Loucy (cell line): ENCODE data around the gene RIN3.

Experiments used
- H2AFZ ChIP-seq: fragments of 200-600 bp; sonication (generic); 2 replicates; pipeline ENCODE4 v1.6.0; 2016; ENCODE audit warnings: antibody characterized with exemption, mild to moderate bottlenecking, low read length, moderate library complexity
- H3F3A ChIP-seq: fragments of 200-600 bp; 2 replicates; pipeline ENCODE4 v1.6.0; 2016; ENCODE audit warnings: antibody characterized with exemption, low read depth, mild to moderate bottlenecking
- H3K27me3 ChIP-seq: fragments of 200-600 bp; sonication (generic); 2 replicates; pipeline ENCODE4 v1.6.1; 2014; ENCODE audit warnings: low read length, mild to moderate bottlenecking; ENCODE audit not compliant: insufficient read depth, poor library complexity, severe bottlenecking
- H3K36me3 ChIP-seq: fragments of 200-600 bp; sonication (generic); 2 replicates; pipeline ENCODE4 v1.6.1; 2016; ENCODE audit warnings: low read length; ENCODE audit not compliant: insufficient read depth
- H3K4me1 ChIP-seq: fragments of 200-600 bp; sonication (generic); 2 replicates; pipeline ENCODE4 v1.5.1; 2014; ENCODE audit warnings: low read length, mild to moderate bottlenecking; ENCODE audit not compliant: insufficient read depth, poor library complexity, severe bottlenecking
- H3K4me2 ChIP-seq: fragments of 200-600 bp; sonication (generic); 2 replicates; pipeline ENCODE4 v1.6.0; 2014; ENCODE audit warnings: antibody characterized with exemption, low read length, low read depth, mild to moderate bottlenecking; ENCODE audit not compliant: poor library complexity, severe bottlenecking
- H3K4me3 ChIP-seq: fragments of 200-600 bp; sonication (generic); 2 replicates; pipeline ENCODE4 v1.5.1; 2014; ENCODE audit warnings: low read length, mild to moderate bottlenecking, mixed read lengths; ENCODE audit not compliant: poor library complexity, severe bottlenecking
- H3K79me2 ChIP-seq: fragments of 200-600 bp; sonication (generic); 2 replicates; pipeline ENCODE4 v1.6.1; 2014; ENCODE audit warnings: low read length; ENCODE audit not compliant: insufficient read depth
- H3K9ac ChIP-seq: fragments of 200-600 bp; sonication (generic); 2 replicates; pipeline ENCODE4 v1.6.0; 2014; ENCODE audit warnings: mild to moderate bottlenecking, low read depth, low read length, moderate library complexity; ENCODE audit not compliant: poor library complexity, severe bottlenecking
- H3K9me2 ChIP-seq: fragments of 200-600 bp; sonication (generic); replicated peaks from 2 replicates; pipeline ENCODE4 v1.6.1; 2016; ENCODE audit warnings: low read depth, low read length, mixed read lengths
- H3K9me3 ChIP-seq: fragments of 200-600 bp; sonication (generic); 2 replicates; pipeline ENCODE4 v1.6.1; 2014; ENCODE audit warnings: mild to moderate bottlenecking, antibody characterized with exemption, low read length, low read depth; ENCODE audit not compliant: insufficient read depth
- H4K20me1 ChIP-seq: fragments of 200-600 bp; sonication (generic); 2 replicates; pipeline ENCODE4 v1.6.0; 2014; ENCODE audit warnings: antibody characterized with exemption, low read length, mild to moderate bottlenecking; ENCODE audit not compliant: insufficient read depth, poor library complexity, severe bottlenecking
- EZH2phosphoT487 ChIP-seq: fragments of 200-600 bp; IDR thresholded peaks from 2 replicates; pipeline ENCODE4 v1.6.1; 2018; ENCODE audit warnings: antibody characterized with exemption, mild to moderate bottlenecking, moderate library complexity, borderline replicate concordance
- TF ChIP-seq, protein P1 (sequence below): fragments of 200-600 bp; sonication (generic); conservative IDR thresholded peaks from 2 replicates; pipeline ENCODE4 v1.5.1; 2014; ENCODE audit warnings: mild to moderate bottlenecking, antibody characterized with exemption, low read length

The RIN3 gene

DNA sequence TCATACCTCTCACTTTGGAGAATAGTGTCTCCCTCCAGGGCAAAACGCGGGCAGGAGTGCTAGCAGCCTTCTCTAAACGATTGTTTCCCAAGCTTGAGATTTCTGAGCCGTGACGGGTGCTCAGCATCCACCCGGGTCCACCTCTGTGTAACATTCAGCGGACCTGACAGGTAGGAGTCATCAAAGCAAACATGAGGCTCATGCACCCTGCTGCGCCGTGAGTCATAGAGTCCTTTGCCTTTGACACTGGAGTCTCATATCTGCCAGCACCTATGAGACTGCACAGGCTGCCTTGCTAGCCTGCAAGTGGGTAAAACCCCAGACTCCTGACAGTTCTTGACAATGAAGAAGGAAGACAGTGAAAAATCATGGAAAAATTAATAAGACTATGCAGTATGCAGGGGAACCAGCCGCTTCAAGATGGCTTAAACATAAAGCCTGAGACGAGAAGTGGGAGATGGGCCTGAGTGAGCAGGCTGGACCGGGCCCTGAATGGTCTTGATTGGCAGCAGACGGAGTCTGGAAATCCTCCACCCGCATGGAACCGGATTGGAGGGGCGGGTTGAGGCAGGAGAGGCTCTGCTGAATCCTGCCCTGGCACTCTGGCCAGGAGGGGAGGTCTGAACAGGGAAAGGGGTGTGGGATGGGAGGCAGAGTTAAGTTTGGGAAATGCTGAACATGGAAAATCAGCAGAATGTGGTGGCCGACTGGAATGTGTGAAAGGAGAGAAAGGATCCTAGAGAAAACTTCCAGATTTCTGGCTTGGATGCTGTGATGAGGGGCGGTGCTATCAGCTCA is 180.6 kb downstream of the RIN3 start:
- Histone ChIP-seq H2AFZ (no peak overlapping the region), H3K27me3 (no peaks in the 10 kb centered on the region), H3K4me3 (no peak overlapping the region), H3K4me1 (peaks cover 16% of the 10 kb centered on the region), H4K20me1 (no peaks in the 10 kb centered on the region), H3K9me2 (no peaks in the 10 kb centered on the region), H3K79me2 (no peaks in the 10 kb centered on the region), H3K4me2 (no peak overlapping the region), H3K9me3 (no peaks in the 10 kb centered on the region), H3F3A (no peaks in the 10 kb centered on the region), H3K9ac (no peak overlapping the region), H3K36me3 (no peaks in the 10 kb centered on the region; the same call in 1 of the 2 replicates)
- no peak for TF ChIP-seq EZH2phosphoT487
- TF ChIP-seq, protein P1, sequence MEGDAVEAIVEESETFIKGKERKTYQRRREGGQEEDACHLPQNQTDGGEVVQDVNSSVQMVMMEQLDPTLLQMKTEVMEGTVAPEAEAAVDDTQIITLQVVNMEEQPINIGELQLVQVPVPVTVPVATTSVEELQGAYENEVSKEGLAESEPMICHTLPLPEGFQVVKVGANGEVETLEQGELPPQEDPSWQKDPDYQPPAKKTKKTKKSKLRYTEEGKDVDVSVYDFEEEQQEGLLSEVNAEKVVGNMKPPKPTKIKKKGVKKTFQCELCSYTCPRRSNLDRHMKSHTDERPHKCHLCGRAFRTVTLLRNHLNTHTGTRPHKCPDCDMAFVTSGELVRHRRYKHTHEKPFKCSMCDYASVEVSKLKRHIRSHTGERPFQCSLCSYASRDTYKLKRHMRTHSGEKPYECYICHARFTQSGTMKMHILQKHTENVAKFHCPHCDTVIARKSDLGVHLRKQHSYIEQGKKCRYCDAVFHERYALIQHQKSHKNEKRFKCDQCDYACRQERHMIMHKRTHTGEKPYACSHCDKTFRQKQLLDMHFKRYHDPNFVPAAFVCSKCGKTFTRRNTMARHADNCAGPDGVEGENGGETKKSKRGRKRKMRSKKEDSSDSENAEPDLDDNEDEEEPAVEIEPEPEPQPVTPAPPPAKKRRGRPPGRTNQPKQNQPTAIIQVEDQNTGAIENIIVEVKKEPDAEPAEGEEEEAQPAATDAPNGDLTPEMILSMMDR, result no peak

DNA sequence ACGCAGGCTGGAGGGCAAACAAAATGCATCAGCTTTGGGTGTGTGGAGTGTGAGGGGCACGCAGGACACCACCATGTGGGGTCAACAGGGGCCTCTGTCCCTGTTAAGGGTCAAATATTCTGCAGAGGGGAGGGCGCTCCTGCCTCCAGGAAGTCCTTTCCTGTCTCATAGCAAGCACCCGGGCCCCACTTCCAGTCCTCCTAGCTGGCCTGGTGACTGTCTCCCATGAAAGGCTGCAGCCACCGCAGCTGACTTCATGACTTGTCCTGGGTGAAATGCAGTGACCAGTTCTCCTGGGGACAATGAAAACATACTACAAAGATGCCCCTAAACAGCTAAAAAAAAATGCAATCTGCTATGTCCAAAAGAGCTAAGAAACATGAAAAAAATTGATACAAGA is 181.2 kb downstream of the RIN3 start:
- no peak overlapping the region for H3K9ac ChIP-seq
- H4K20me1 ChIP-seq, result no peaks in the 10 kb centered on the region
- H3K27me3 ChIP-seq, result no peaks in the 10 kb centered on the region
- peaks cover 16% of the 10 kb centered on the region for H3K4me1 ChIP-seq
- no peak overlapping the region for H3K4me2 ChIP-seq
- no peaks in the 10 kb centered on the region for H3K9me2 ChIP-seq
- no peak overlapping the region for H3K4me3 ChIP-seq
- no peaks in the 10 kb centered on the region for H3K9me3 ChIP-seq
- H2AFZ ChIP-seq, result no peak overlapping the region
- no peaks in the 10 kb centered on the region for H3F3A ChIP-seq
- TF ChIP-seq, protein P1, result no peak
- no peak for TF ChIP-seq EZH2phosphoT487
- H3K79me2 ChIP-seq, result no peaks in the 10 kb centered on the region
- H3K36me3 ChIP-seq, result no peaks in the 10 kb centered on the region; the same call in 1 of the 2 replicates

DNA sequence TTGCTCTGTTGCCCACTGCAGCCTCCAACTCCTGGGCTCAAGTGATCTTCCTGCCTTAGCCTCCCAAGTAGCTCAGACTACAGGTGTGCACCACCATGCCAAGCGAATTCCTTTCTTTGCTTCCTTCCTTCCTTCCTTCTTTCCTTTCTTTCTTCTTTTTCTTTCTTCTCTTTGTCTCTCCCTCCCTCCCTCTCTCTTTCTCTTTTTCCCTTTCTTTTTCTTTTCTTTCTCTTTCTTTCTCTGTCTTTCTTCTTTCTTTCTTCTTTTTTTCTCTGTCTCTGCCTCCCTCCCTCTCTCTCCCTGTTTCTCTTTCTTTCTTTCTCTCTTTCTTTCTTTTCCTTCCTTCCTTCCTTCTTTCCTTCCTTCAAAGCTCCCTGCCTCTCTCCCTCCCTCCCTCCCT is 182.0 kb downstream of the RIN3 start:
- Histone ChIP-seq H3K4me1 (peaks cover 16% of the 10 kb centered on the region), H3K9me2 (no peaks in the 10 kb centered on the region), H3K9me3 (no peaks in the 10 kb centered on the region), H4K20me1 (no peaks in the 10 kb centered on the region), H3K36me3 (no peaks in the 10 kb centered on the region), H3F3A (no peaks in the 10 kb centered on the region), H3K4me2 (no peak overlapping the region), H3K79me2 (no peaks in the 10 kb centered on the region), H3K9ac (no peak overlapping the region), H3K27me3 (no peaks in the 10 kb centered on the region), H3K4me3 (no peak overlapping the region), H2AFZ (no peak overlapping the region)
- TF ChIP-seq EZH2phosphoT487, result no peak
- TF ChIP-seq, protein P1, result no peak
